Mesothelial cell of epicardium (in vitro differentiated cells): ENCODE measurements around the gene DGKB. TPM values are rescaled to one million over a fixed set of nuclear protein-coding genes. Genes with fewer than 3 reads are reported as not detected.

ENCODE experiments used
- DNase-seq, 2 experiments: peaks; one replicate each; pipeline ENCODE4 v3.0.0; 2021; ENCODE audit warnings: low spot score in 2 of 2; ENCODE audit not compliant: unreplicated experiment in 2 of 2
- H3K27ac Mint-ChIP-seq: 2 replicates; pipeline ENCODE4 v1.8.0; 2021; ENCODE audit warnings: mixed read lengths
- H3K27me3 Mint-ChIP-seq: 2 replicates; pipeline ENCODE4 v1.8.0; 2021; ENCODE audit warnings: low read depth, mixed read lengths
- H3K36me3 Mint-ChIP-seq: 2 replicates; pipeline ENCODE4 v1.8.0; 2021; ENCODE audit warnings: mixed read lengths
- H3K4me1 Mint-ChIP-seq: 2 replicates; pipeline ENCODE4 v1.8.0; 2021; ENCODE audit warnings: mixed read lengths
- H3K4me3 Mint-ChIP-seq: 2 replicates; pipeline ENCODE4 v1.8.0; 2021; ENCODE audit warnings: mild to moderate bottlenecking, moderate library complexity, mixed read lengths
- H3K9me3 Mint-ChIP-seq: 2 replicates; pipeline ENCODE4 v1.8.0; 2021; ENCODE audit warnings: mixed read lengths
- CTCF ChIP-seq: fragments of 200-600 bp; sonication (generic); IDR thresholded peaks from one replicate; pipeline ENCODE4 v1.5.0; 2021; ENCODE audit warnings: antibody characterized with exemption; ENCODE audit not compliant: unreplicated experiment
- total RNA-seq: library from RNA; stranded (reverse); gene quantifications from 3 replicates; pipeline ENCODE4 v1.2.1, GENCODE V29; 2021

Gene DGKB
- total RNA-seq, 1 donor from 2014 or later: 3.9 TPM

DNA sequence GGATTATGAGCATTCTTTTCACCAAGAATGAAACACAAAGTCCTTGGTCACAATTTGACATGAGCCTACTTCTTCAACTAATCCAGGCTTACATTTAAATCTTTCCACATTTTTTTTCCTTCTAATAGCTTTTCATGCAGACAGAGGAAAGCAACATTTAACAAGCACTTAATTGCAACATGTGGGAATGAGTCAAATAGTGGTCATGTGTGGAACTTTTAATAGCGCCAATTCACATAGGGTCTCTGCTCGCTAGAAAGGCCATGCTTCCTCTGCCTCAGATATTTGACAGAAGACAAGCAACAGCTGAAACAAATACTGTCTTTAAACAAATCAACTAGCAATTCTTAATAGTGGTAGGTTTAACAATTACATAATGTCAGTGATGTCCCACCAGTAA, 627.2 kb downstream of the DGKB start:
- H3K9me3 Mint-ChIP-seq: peaks cover 12% of the 10 kb centered on the region
- no peaks in the 10 kb centered on the region for H3K36me3 Mint-ChIP-seq
- no peaks in the 10 kb centered on the region for H3K27me3 Mint-ChIP-seq
- peaks cover 4% of the 10 kb centered on the region for H3K4me1 Mint-ChIP-seq
- no peak for TF ChIP-seq CTCF
- no peak overlapping the region for H3K4me3 Mint-ChIP-seq
- H3K27ac Mint-ChIP-seq: no peak overlapping the region
- no peak for DNase-seq

GRCh38 chr7:14271441-14271840, 631.1 kb downstream of the DGKB start:
- H3K4me1 Mint-ChIP-seq: peaks cover 4% of the 10 kb centered on the region
- H3K27ac Mint-ChIP-seq: no peak overlapping the region
- no peak for DNase-seq
- H3K4me3 Mint-ChIP-seq: no peak overlapping the region
- no peak for TF ChIP-seq CTCF
- H3K9me3 Mint-ChIP-seq: no peaks in the 10 kb centered on the region
- no peaks in the 10 kb centered on the region for H3K36me3 Mint-ChIP-seq
- H3K27me3 Mint-ChIP-seq: no peaks in the 10 kb centered on the region

DNA sequence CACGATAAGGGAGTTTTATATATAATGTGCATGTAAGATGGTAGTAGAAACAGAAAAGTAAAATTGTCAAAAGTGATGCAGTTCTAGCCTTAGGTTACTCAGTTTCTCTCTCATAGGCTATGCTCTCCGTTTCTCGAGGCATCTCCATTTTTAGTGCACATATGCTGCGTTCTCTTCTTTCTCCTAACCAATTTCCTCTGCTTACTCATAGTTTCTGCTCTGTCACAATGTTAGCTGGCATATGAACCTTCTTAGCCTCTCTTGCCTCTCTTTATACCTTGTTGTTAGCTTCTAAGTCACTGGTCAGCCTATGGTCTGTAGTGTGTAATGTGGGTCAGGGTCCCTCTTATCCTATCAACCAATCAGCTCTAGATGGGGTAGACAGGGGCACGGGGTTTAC, 632.5 kb downstream of the DGKB start:
- H3K36me3 Mint-ChIP-seq: no peaks in the 10 kb centered on the region
- peaks cover 4% of the 10 kb centered on the region for H3K4me1 Mint-ChIP-seq
- no peaks in the 10 kb centered on the region for H3K9me3 Mint-ChIP-seq
- H3K27me3 Mint-ChIP-seq: no peaks in the 10 kb centered on the region
- TF ChIP-seq CTCF: no peak
- H3K4me3 Mint-ChIP-seq: no peak overlapping the region
- no peak overlapping the region for H3K27ac Mint-ChIP-seq
- DNase-seq: no peak

DNA sequence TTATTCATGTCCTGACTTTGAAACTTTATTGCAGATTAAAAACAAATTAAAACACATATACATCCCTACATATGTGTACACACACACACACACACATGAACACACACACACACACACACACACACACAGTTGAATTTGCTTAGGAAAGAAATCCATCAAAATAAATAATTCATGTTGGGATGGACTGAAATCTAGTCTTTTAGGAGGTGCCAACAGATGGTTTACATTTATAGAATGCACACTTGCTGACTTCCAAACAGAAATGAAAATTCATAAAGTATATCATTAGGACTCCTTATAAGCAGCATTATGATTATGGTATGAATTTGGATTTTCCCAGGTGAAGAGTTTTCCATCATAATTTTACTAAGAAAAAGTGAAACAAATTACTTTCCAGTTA, 642.5 kb downstream of the DGKB start:
- Mint-ChIP-seq H3K27me3 (no peaks in the 10 kb centered on the region), H3K4me1 (peaks cover 6% of the 10 kb centered on the region), H3K36me3 (no peaks in the 10 kb centered on the region), H3K27ac (no peak overlapping the region), H3K4me3 (no peak overlapping the region), H3K9me3 (no peaks in the 10 kb centered on the region)
- TF ChIP-seq CTCF: no peak
- no peak for DNase-seq

DNA sequence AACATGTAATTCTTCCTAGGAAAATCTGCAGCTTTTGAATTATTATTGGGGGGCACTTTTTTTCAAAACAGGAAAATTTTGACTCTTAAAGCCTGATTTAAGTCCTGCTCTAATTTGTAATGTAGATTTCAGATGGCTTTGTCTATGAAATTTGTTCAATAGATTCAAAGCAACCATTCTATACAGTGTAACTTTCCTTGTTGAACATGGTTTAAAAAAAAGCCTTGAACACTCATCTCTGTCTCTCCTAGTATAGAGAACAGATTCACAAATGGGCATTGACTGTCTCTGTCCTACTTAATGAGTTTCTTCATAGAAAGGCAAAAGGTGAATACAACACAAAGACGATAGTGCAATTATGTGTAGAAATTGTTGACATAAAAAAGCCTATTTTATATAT, 643.7 kb downstream of the DGKB start:
- Mint-ChIP-seq H3K4me3 (no peak overlapping the region), H3K9me3 (no peaks in the 10 kb centered on the region), H3K27ac (no peak overlapping the region), H3K36me3 (no peaks in the 10 kb centered on the region), H3K27me3 (no peaks in the 10 kb centered on the region), H3K4me1 (peaks cover 6% of the 10 kb centered on the region)
- DNase-seq: no peak
- TF ChIP-seq CTCF: no peak

GRCh38 chr7:14258441-14258840, 644.1 kb downstream of the DGKB start:
- Mint-ChIP-seq H3K9me3 (no peaks in the 10 kb centered on the region), H3K36me3 (no peaks in the 10 kb centered on the region), H3K27me3 (no peaks in the 10 kb centered on the region), H3K4me1 (peaks cover 6% of the 10 kb centered on the region), H3K27ac (no peak overlapping the region), H3K4me3 (no peak overlapping the region)
- no peak for TF ChIP-seq CTCF
- DNase-seq: no peak
